ENCODE results near the gene NCAPH2.

GRCh38 chr22:50571264-50572175 is 63.5 kb downstream of the NCAPH2 start:
- TF ChIP-seq CTCF (IDR thresholded peaks at IDR 0.05) (no peak), POLR2A (IDR thresholded peaks at IDR 0.05) (no peak)
